Naive thymus-derived CD4-positive, alpha-beta T cell (primary cell): ENCODE measurements around the gene ADGRB2. TPM values are rescaled to one million over a fixed set of nuclear protein-coding genes. Genes with fewer than 3 reads are reported as not detected.

ENCODE experiments used
- ATAC-seq: fragments of 150-1000 bp; cut with Tn5 transposase; 2 replicates; pipeline ENCODE4 v1.10.0; 2021; ENCODE audit warnings: mild to moderate bottlenecking, moderate library complexity
- CTCF ChIA-PET: fragments of 350-600 bp; sonication (Branson Sonifier 250); formaldehyde crosslinking; loops from one replicate; lab custom pipeline; 2021; ENCODE audit warnings: antibody characterized with exemption; lab: Charles Lee
- POLR2A ChIA-PET: fragments of 350-600 bp; sonication (Branson Sonifier 250); formaldehyde crosslinking; loops from one replicate; lab custom pipeline; 2021; ENCODE audit warnings: antibody characterized with exemption, inconsistent platforms; lab: Charles Lee
- DNase-seq, 9 donors: peaks; one replicate each; pipeline versions ENCODE4 v3.0.0 to v3.0.0-alpha.2; 2020 to 2022; ENCODE audit warnings: mixed read lengths in 1 of 9
- H3K27ac ChIP-seq: one replicate; pipeline ENCODE4 v1.7.0; 2013; ENCODE audit warnings: mild to moderate bottlenecking, low read depth, low read length, moderate library complexity
- H3K27me3 ChIP-seq, 2 donors: one replicate each; pipeline ENCODE4 v1.7.0; 2013; ENCODE audit warnings: low read length in 2 of 2, mild to moderate bottlenecking in 2 of 2, moderate library complexity in 2 of 2; ENCODE audit not compliant: control insufficient read depth in 2 of 2, insufficient read depth in 2 of 2
- H3K36me3 ChIP-seq, 3 experiments: 1 replicate in 2 of 3; 2 replicates in 1 of 3; pipeline ENCODE4 v1.7.0; 2013; ENCODE audit warnings: low read length in 3 of 3, mild to moderate bottlenecking in 3 of 3, moderate library complexity in 1 of 3; ENCODE audit not compliant: insufficient read depth in 3 of 3, control insufficient read depth in 2 of 3
- H3K4me1 ChIP-seq, 2 donors: one replicate each; pipeline ENCODE4 v1.7.0; 2013; ENCODE audit warnings: low read length in 2 of 2, mild to moderate bottlenecking in 2 of 2, moderate library complexity in 1 of 2; ENCODE audit not compliant: control insufficient read depth in 2 of 2, insufficient read depth in 2 of 2
- H3K4me3 ChIP-seq: 2 replicates; pipeline ENCODE4 v1.7.0; 2013; ENCODE audit warnings: mild to moderate bottlenecking, low read length
- H3K9me3 ChIP-seq, 3 experiments: 1 replicate in 2 of 3; 2 replicates in 1 of 3; pipeline ENCODE4 v1.7.0; 2013; ENCODE audit warnings: low read length in 3 of 3; ENCODE audit not compliant: control insufficient read depth in 2 of 3
- H3K27ac Mint-ChIP-seq, 9 donors: one replicate each; pipeline ENCODE4 v1.8.0; 2020 to 2022; ENCODE audit warnings: mixed read lengths in 9 of 9, mild to moderate bottlenecking in 8 of 9, moderate library complexity in 5 of 9, inconsistent platforms in 2 of 9
- H3K27me3 Mint-ChIP-seq, 5 donors: one replicate each; pipeline ENCODE4 v1.8.0; 2021 to 2022; ENCODE audit warnings: mixed read lengths in 5 of 5, mild to moderate bottlenecking in 1 of 5
- H3K36me3 Mint-ChIP-seq, 5 donors: one replicate each; pipeline ENCODE4 v1.8.0; 2020 to 2022; ENCODE audit warnings: mixed read lengths in 5 of 5, mild to moderate bottlenecking in 3 of 5, inconsistent platforms in 1 of 5
- H3K4me1 Mint-ChIP-seq, 7 donors: one replicate each; pipeline ENCODE4 v1.8.0; 2020 to 2022; ENCODE audit warnings: mixed read lengths in 7 of 7, mild to moderate bottlenecking in 3 of 7, inconsistent platforms in 1 of 7
- H3K4me3 Mint-ChIP-seq, 10 donors: one replicate each; pipeline ENCODE4 v1.8.0; 2020 to 2022; ENCODE audit warnings: mild to moderate bottlenecking in 10 of 10, mixed read lengths in 10 of 10, moderate library complexity in 6 of 10, inconsistent platforms in 2 of 10
- H3K9me3 Mint-ChIP-seq, 11 donors: one replicate each; pipeline ENCODE4 v1.8.0; 2020 to 2022; ENCODE audit warnings: mixed read lengths in 11 of 11, mild to moderate bottlenecking in 4 of 11, inconsistent platforms in 1 of 11, moderate library complexity in 1 of 11
- intact Hi-C, 2 donors: fragments of 100-400 bp; cut with micrococcal nuclease; formaldehyde crosslinking; loops; one replicate each; pipeline ENCODE4 v1.15.1; 2023
- polyA plus RNA-seq, 2 donors: library from polyadenylated mRNA; unstranded; fragments of 300-500 nt; fragmentation: Illumina TruSeq; gene quantifications; one replicate each; pipeline ENCODE4 v1.2.3, GENCODE V29; 2021
- total RNA-seq, 6 experiments: library from RNA in 5 of 6; stranded (reverse) in 5 of 6; gene quantifications; 1 replicate in 5 of 6; 2 replicates in 1 of 6; pipeline ENCODE4 v1.2.3 and lab custom pipeline; 2021 to 2026

Gene ADGRB2
- total and polyA plus RNA-seq, 7 experiments from 2014 or later: 0.11 to 4.3 (median 0.43) TPM; not detected in 2

DNA sequence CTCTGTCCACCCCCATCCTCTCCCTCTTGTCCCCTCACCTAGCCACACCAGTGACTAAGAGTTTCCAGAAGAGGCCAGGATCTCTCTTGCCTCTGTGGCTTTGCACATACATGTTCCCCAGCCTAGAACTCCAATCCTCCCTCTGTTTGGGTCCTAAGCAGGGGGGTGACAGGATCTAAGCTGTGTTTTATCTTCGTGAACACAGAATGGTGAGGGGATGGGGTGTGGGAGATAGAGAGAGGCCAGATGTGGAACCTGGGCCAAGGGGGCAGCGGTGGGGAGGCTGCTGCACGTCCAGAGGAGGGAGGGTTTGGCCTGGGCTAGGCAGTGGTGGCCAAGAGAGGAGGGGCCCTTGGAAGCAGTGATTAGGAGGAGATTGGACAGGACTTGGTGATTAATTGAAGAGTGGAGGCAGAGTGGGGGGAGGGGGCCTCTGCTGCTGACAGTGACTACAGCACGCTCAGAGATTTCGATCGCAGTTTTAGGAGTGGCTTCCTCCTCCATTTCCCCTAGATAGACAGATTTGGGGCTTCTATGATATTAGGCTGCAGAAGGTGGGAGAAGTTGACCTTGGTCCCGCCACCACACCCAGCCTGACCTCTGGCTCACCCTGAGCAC is 17.1 kb upstream of the ADGRB2 start:
- no peak overlapping the region for H3K27ac ChIP-seq
- no peak overlapping the region for H3K4me3 ChIP-seq
- no peaks in the 10 kb centered on the region for H3K36me3 ChIP-seq
- ChIA-PET POLR2A (no interaction called here), CTCF (no interaction called here)
- DNase-seq (no peak), ATAC-seq (no peak)
- intact Hi-C loops: no loop called here
- no peak overlapping the region for H3K27ac Mint-ChIP-seq
- H3K4me3 Mint-ChIP-seq: no peak overlapping the region
- no peaks in the 10 kb centered on the region for H3K9me3 Mint-ChIP-seq
- no peaks in the 10 kb centered on the region for H3K4me1 Mint-ChIP-seq
- H3K36me3 Mint-ChIP-seq: no peaks in the 10 kb centered on the region
- no peaks in the 10 kb centered on the region for H3K27me3 ChIP-seq
- H3K4me1 ChIP-seq: no peaks in the 10 kb centered on the region
- H3K27me3 Mint-ChIP-seq: peaks cover 2 to 20% (median 16%) of the 10 kb centered on the region in 5 donors
- H3K9me3 ChIP-seq: no peaks in the 10 kb centered on the region

DNA sequence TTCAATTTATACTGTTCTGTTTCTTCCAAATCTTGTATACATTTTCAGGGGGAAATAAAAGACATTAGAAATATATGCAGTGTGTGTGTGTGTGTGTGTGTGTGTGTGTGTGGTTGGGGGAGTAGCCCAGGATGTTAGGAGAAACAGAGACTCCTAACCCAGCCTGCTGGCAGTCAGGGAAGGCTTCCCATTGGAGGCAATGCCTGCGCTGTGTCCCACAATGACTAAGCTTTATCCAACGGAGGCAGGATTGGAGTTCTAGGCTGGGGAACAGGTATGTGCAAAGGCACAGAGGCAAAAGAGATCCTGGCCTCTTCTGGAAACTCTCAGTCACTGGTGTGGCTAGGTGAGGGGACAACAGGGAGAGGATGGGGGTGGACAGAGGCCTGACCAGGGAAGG is 16.5 kb upstream of the ADGRB2 start:
- Mint-ChIP-seq H3K36me3 (no peaks in the 10 kb centered on the region), H3K4me3 (no peak overlapping the region), H3K9me3 (no peaks in the 10 kb centered on the region), H3K4me1 (no peaks in the 10 kb centered on the region), H3K27me3 (peaks cover 4 to 23% (median 18%) of the 10 kb centered on the region in 5 donors), H3K27ac (peak overlapping the region in 1 of 9 donors; percentile 65)
- Histone ChIP-seq H3K9me3 (no peaks in the 10 kb centered on the region), H3K36me3 (no peaks in the 10 kb centered on the region), H3K4me3 (no peak overlapping the region), H3K27ac (no peak overlapping the region), H3K27me3 (no peaks in the 10 kb centered on the region), H3K4me1 (no peaks in the 10 kb centered on the region)
- POLR2A ChIA-PET: no interaction called here
- no peak for ATAC-seq
- no peak for DNase-seq
- CTCF ChIA-PET: interaction anchor here (0.6 kb wide), 1 partner anchor 396 kb away, joined by 3 read pairs; no protein-coding TSS in a partner anchor
- intact Hi-C loops: no loop called here

DNA sequence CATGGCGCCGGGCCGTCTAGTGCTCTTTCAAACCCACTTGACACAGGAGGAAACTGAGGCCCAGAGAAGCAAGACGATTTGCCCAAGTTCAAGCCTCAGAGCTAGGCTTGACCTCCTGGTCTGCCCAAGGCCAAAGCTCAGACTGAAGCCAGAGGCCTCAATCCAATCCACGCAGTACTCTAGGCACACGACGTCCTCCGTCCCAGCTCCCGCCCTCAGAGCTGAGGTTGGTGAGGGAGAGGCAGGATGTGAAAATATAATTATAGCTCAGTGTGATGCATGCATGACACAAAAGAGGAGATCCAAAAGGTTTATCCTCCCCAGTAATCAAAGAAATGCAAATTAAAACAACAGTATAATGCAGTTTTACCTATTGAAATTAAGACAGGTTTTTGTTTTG is 15.5 kb upstream of the ADGRB2 start:
- Histone ChIP-seq H3K4me3 (no peak overlapping the region), H3K36me3 (no peaks in the 10 kb centered on the region), H3K9me3 (no peaks in the 10 kb centered on the region), H3K4me1 (no peaks in the 10 kb centered on the region), H3K27ac (no peak overlapping the region), H3K27me3 (peaks cover 0 to 3% of the 10 kb centered on the region in 2 donors)
- no peaks in the 10 kb centered on the region for H3K4me1 Mint-ChIP-seq
- POLR2A ChIA-PET: no interaction called here
- ATAC-seq (no peak), DNase-seq (no peak)
- H3K4me3 Mint-ChIP-seq: no peak overlapping the region
- H3K27ac Mint-ChIP-seq: no peak overlapping the region
- CTCF ChIA-PET: interaction anchor here (1.0 kb wide), 1 partner anchor 10 kb away, joined by 4 read pairs; no protein-coding TSS in a partner anchor
- no peaks in the 10 kb centered on the region for H3K9me3 Mint-ChIP-seq
- intact Hi-C loops: no loop called here
- H3K27me3 Mint-ChIP-seq: peaks cover 9 to 28% (median 22%) of the 10 kb centered on the region in 5 donors
- no peaks in the 10 kb centered on the region for H3K36me3 Mint-ChIP-seq

DNA sequence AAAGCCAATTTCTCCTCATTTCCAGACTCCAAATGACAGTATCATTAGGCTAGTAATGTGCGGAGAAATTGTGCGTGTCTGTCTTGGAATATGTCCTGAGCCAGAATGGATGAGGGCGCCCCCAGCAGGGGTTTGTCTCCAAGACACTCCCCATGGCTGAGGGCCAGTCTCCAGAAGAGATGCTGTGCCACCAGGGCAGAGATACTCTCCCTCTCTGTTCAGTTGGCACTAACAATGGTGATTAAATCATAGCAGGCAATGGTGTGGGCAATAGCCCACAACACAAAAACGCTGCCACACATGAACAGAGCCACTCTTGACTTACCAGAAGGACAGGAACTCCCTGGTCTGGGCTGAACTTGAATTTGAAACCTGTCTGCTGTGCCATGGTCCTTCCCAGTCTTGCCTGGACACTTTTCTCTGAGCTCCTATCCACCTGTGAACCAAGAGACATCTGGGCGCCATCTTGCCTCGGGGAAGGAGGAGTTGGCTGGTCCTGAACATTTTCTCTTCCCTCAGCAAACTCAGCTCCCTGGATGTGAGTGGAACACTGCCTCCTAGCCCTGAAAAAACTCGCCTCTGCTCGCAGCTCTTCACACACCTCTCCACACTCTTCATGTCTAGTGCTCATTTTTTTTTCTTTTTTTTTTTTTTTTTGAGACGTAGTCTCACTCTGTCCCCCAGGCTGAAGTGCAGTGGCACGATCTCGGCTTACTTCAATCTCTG is 14.8 kb upstream of the ADGRB2 start:
- H3K36me3 ChIP-seq: no peaks in the 10 kb centered on the region
- ChIA-PET CTCF (interaction anchor here (1.0 kb wide), 1 partner anchor 11 kb away, joined by 4 read pairs; no protein-coding TSS in a partner anchor), POLR2A (interaction anchor here (1.4 kb wide), 1 partner anchor 10 kb away, joined by 3 read pairs; no protein-coding TSS in a partner anchor)
- no peaks in the 10 kb centered on the region for H3K36me3 Mint-ChIP-seq
- no peaks in the 10 kb centered on the region for H3K4me1 ChIP-seq
- intact Hi-C loops: no loop called here
- peaks cover 17 to 34% (median 30%) of the 10 kb centered on the region in 5 donors for H3K27me3 Mint-ChIP-seq
- H3K27ac ChIP-seq: no peak overlapping the region
- no peak overlapping the region for H3K4me3 Mint-ChIP-seq
- H3K9me3 ChIP-seq: no peaks in the 10 kb centered on the region
- no peak overlapping the region for H3K4me3 ChIP-seq
- H3K27me3 ChIP-seq: peaks cover 0 to 3% of the 10 kb centered on the region in 2 donors
- H3K4me1 Mint-ChIP-seq: peaks cover 0 to 3% (median 0%) of the 10 kb centered on the region in 7 donors
- DNase-seq (no peak), ATAC-seq (no peak)
- no peaks in the 10 kb centered on the region for H3K9me3 Mint-ChIP-seq
- no peak overlapping the region for H3K27ac Mint-ChIP-seq

DNA sequence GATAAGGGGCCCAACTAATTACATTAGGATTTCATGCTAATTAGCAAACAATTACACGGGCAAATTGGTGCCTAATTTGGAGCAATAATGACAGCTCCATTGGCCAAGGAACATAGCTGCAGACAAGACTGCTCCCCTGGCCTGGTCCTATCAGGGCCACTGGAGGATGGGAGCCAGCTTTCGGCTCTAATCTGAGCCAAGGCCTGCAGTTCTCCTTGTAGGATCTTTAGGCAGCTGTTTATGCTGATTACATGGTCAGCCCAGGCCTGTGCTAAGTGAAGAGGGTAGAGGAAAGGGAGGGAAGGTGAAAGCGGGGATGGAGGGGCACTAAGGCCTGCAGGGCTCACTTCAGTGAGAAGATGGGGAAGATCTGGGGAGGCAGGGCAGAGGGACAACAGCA is 12.4 kb upstream of the ADGRB2 start:
- ATAC-seq (no peak), DNase-seq (no peak)
- CTCF ChIA-PET: interaction anchor here (0.7 to 1.0 kb wide), 2 partner anchors 16 to 154 kb away, joined by 3 to 4 read pairs; no protein-coding TSS in a partner anchor
- Mint-ChIP-seq H3K4me3 (no peak overlapping the region), H3K9me3 (no peaks in the 10 kb centered on the region), H3K27me3 (peaks cover 27 to 49% (median 40%) of the 10 kb centered on the region in 5 donors), H3K27ac (no peak overlapping the region), H3K4me1 (peaks cover 9 to 18% (median 15%) of the 10 kb centered on the region in 7 donors), H3K36me3 (peaks cover 0 to 2% (median 0%) of the 10 kb centered on the region in 5 donors)
- H3K9me3 ChIP-seq: no peaks in the 10 kb centered on the region
- H3K36me3 ChIP-seq: no peaks in the 10 kb centered on the region
- peaks cover 0 to 3% of the 10 kb centered on the region in 2 donors for H3K27me3 ChIP-seq
- H3K4me1 ChIP-seq: peaks cover 6 to 9% of the 10 kb centered on the region in 2 donors
- intact Hi-C loops: no loop called here
- H3K27ac ChIP-seq: no peak overlapping the region
- POLR2A ChIA-PET: no interaction called here
- no peak overlapping the region for H3K4me3 ChIP-seq

DNA sequence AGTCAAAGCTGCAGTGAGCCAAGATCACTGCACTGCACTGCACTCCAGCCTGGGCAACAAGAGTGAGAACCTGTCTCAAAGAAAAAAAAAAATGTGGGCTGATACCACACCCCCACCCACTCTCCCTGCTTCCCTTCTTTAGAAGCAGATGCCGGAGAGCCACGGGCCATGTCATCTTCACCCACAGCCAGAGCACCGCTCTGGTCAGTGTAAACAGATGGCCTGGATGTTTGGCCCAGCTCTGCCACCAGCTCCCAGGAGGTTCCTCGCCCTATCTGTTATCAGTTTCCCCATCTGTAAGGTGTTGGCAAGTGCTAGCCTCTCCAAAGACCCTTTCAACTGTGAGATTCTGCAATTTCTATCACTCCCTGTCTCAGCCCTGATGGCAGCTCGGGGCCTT is 11.9 kb upstream of the ADGRB2 start:
- peaks cover 27 to 53% (median 40%) of the 10 kb centered on the region in 5 donors for H3K27me3 Mint-ChIP-seq
- no peak overlapping the region for H3K4me3 ChIP-seq

More for the DNA sequence above, 11.9 kb upstream of the ADGRB2 start:
- no peaks in the 10 kb centered on the region for H3K36me3 ChIP-seq
- DNase-seq (no peak), ATAC-seq (no peak)
- ChIA-PET POLR2A (no interaction called here), CTCF (interaction anchor here (0.7 to 1.0 kb wide), 2 partner anchors 15 to 153 kb away, joined by 3 to 4 read pairs; no protein-coding TSS in a partner anchor)
- no peak overlapping the region for H3K27ac ChIP-seq
- no peak overlapping the region for H3K4me3 Mint-ChIP-seq
- H3K36me3 Mint-ChIP-seq: peaks cover 0 to 2% (median 0%) of the 10 kb centered on the region in 5 donors
- no peaks in the 10 kb centered on the region for H3K9me3 Mint-ChIP-seq
- H3K4me1 ChIP-seq: peaks cover 6 to 14% of the 10 kb centered on the region in 2 donors
- H3K27me3 ChIP-seq: peaks cover 0 to 3% of the 10 kb centered on the region in 2 donors
- intact Hi-C loops: no loop called here
- no peaks in the 10 kb centered on the region for H3K9me3 ChIP-seq
- no peak overlapping the region for H3K27ac Mint-ChIP-seq
- peaks cover 14 to 23% (median 18%) of the 10 kb centered on the region in 7 donors for H3K4me1 Mint-ChIP-seq
